Right kidney (tissue), 1 donor: ENCODE results near the gene NGF.

ENCODE experiments used
- DNase-seq: peaks from one replicate; pipeline ENCODE4 v3.0.0-alpha.2; 2016

Gene NGF

GRCh38 chr1:115280064-115280463 is 58.0 kb downstream of the NGF start:
- no peak for DNase-seq

DNA sequence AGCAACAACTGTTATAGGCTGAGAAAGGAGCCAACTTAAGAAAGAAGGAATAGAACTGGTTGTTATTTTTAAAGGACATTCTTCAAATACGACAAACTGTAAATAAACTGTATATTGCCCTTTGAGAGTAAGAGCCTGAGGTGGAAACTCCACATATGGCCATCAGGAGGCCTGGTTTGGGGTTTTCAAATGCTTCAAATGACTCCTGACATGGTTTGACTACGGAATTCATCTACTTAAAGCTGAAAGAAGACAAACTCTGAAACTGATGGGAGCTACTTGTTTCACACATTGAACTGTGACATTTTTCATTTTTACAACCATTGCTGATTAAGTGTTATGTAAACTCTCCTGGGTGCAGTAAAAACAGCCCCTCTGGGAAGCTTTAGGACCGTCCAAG is 59.8 kb downstream of the NGF start:
- DNase-seq, result no peak

GRCh38 chr1:115277276-115277675 is 60.8 kb downstream of the NGF start:
- no peak for DNase-seq

GRCh38 chr1:115275216-115275615 is 62.8 kb downstream of the NGF start:
- DNase-seq, result no peak

DNA sequence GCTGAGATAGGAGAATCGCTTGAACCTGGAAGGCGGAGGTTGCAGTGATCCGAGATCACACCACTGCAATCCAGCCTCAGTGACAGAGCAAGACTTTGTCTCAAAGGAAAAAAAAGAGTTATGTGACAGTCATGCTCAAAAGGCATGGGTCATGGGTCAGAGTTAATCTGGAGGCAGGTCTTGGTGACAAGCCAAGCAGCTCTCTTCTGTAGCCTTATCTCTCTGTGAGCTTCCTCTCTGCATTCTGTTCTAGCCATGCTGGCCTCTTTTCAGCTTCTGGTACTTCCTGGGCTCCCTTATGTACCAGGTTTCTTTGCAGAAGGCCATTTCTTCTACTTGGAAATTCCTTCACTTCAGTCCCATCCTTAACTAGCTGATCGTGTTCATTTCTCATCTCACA is 63.6 kb downstream of the NGF start:
- no peak for DNase-seq

DNA sequence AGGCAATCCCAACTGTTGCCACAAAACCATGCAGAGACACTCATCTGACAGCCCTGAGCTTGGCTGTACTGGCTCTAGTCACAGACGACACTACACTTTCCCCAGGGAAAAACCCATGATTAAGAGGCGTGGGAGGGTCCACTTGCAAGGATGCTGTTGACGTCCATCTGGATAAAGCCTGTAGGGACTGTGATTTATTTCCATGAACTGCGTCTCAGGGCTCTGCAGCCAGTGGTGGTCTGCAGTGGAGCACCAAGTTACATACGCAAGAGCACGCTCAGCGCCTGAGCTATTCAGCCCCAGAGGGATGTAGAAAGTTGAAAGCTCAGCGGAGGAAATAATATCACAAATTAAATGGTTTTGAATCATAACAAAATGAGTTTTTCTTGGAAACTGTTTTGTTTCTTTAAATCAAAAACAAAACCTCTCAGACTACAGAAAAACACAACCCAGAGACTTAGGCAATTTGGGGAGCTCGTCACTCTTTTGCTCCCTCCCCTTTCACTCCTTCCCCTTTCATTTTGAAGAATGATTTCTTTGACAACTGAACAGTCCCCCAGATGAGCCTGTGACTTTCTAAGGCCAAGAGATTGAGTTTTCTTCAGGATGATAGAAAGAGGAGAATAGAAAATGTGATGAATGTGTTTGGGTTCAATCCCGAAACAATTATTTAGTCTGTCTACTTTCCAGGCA is 71.2 kb downstream of the NGF start:
- DNase-seq, result no peak

DNA sequence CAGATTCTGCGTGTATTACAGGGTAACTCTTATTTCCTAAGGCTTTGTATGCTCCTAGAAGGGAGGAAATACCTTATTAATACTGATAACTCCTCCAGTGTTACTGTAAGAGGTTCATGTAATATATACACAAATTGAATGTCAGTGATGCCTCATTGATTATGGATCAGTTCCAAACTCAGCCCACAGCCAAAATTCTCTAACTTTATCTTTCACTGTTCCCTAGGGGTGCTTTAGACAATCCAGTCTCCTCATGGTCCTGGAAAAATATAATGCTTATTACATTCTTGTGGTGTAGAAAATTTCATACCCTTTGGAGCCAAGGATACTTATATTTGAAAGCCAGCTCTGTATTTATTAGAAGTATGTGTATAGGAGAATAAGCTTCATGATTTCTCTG is 73.0 kb downstream of the NGF start:
- no peak for DNase-seq

- no peak for DNase-seq
Observed at GRCh38 chr1:115262886-115263285, 75.2 kb downstream of the NGF start.

DNA sequence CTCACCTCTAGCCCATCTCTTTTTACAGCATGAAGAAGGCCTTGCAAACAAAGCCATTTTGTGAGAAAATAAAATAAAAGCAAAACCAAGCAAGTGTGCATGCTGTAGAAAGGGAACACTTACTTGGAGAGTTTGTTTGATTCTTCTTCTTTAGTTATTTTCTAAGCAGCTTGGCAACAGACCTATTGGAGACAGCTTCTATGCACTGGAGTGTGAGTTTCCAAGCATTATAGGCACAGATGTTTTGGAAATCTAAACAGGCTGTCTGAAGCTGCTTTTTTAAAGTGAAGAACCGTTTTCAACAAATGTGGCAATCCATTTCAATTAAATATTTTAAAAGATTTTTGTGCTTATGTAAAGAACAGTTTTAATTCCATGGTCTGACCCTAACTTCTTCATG is 76.6 kb downstream of the NGF start:
- DNase-seq, result no peak

GRCh38 chr1:115258302-115258866 is 79.7 kb downstream of the NGF start:
- no peak for DNase-seq

GRCh38 chr1:115257591-115257990 is 80.5 kb downstream of the NGF start:
- DNase-seq, result no peak

DNA sequence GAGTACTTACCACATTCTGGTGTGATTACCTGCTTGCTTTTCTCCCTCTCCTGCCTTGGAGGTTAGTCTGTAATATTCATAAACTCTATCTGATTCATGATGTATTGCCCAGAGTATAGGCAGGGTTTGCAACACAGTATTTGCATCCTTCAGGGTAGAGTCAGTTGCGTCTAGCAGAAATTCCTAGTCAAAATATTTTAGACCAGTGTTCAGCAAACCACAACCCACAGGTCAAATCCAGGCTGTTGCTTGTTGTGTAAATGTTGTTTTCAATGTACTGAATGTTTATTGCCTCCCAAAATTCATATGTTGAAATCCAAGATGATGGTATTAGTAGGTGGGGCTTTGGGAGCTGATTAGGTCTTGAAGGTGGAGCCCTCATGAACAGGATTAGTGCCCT is 82.9 kb downstream of the NGF start:
- no peak for DNase-seq

- DNase-seq, result no peak
Observed at GRCh38 chr1:115252585-115252984, 85.5 kb downstream of the NGF start.

DNA sequence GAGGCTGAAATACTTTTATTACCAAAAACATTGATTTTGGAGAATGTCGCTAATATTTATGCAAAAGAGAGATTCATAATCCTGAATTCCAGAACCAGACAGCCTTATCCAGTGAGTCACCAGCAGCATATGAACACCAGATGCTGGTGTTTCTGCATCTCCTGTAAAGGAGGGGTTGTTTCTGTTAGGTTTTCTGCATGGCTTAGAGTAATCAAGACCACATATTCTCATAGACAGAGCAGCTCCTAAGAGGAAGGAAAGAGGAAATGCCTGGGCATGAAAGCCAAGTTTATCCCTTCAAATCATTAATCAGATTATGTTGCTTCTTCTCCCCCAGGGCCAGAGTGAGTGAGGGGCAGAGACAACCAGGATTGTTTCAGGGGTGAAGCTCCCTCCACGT is 86.2 kb downstream of the NGF start:
- DNase-seq, result no peak

GRCh38 chr1:115251340-115251748 is 86.7 kb downstream of the NGF start:
- no peak for DNase-seq

DNA sequence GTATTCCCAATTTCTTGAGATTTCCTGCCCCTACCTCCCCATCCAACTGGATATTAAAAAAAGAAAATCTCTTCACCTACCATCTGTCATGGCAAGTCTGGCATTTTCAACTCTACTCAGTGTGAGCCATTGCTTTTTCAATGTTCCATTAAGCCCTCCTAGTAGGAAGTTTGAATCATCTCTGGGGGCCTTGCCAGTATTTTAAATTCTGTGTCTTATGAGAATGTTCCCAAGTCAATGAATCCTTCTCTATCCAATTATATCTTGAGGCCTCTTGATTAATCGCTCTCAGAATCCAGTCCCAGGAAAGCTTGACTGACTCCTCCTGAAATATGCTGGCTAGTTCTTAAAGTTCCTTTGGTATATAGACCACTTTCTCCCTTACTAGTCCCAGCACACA is 91.5 kb downstream of the NGF start:
- no peak for DNase-seq

- no peak for DNase-seq
Observed at GRCh38 chr1:115245227-115245626, 92.8 kb downstream of the NGF start.

- no peak for DNase-seq
Observed at GRCh38 chr1:115242543-115242942, 95.5 kb downstream of the NGF start.

DNA sequence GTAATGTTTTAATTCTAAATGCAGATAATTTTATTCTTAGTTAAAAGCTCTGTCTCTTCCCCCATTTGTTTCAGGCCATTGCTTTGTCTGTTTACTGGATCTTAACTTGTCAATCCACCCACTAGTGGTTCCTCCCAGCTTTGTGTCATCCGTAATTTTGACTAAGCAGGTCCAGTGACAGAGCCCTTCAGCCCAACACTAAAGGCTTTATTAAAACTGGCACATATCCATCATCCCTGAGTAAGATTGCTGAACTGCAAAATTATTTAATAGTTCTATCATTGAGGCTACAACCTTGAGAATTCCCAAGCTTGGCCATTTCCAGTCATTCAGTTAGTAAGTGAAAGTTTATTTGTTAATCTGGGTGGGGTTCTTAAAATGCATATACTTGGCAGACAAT is 96.7 kb downstream of the NGF start:
- DNase-seq, result no peak

DNA sequence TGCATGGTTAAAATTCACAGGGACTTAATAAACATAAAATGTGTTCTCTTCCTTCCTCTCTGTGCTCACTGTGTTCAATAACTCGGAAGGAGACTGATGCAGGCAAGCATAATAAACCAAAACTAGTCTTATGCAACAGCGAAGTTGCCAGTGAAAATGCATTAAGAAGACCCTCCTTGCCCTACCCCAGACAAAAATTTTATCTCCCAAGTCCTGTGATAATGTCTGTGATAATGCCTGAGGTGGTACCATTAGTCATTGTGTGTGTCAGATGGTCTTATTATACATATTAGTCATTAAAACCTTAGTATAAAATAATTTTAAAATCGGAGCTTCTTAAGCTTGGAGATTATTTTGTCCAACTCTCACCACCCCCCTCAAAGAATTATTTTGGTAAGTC is 97.8 kb downstream of the NGF start:
- no peak for DNase-seq

DNA sequence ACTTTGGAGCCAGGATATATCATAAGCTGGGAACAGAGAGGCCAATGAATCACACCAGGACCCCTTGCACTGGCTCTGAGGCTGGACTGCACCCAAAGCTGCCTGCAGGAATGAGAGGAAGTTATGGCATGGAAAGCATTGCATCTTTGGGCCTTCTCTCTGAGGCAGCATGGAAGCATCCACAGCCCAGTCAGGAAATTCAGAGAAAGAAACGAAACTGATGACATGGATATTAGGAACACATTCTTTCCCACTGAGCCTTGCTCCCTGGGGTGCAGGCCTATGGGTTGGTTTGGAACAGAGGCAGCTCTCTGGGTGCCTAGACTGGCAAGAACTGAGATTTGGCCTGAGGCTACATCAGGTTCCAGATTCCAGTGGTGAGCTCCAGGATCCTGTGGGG is 98.6 kb downstream of the NGF start:
- DNase-seq, result no peak

- no peak for DNase-seq
Observed at GRCh38 chr1:115239148-115239422, 99.0 kb downstream of the NGF start.

- no peak for DNase-seq
Observed at GRCh38 chr1:115238336-115239147, 99.5 kb downstream of the NGF start.

DNA sequence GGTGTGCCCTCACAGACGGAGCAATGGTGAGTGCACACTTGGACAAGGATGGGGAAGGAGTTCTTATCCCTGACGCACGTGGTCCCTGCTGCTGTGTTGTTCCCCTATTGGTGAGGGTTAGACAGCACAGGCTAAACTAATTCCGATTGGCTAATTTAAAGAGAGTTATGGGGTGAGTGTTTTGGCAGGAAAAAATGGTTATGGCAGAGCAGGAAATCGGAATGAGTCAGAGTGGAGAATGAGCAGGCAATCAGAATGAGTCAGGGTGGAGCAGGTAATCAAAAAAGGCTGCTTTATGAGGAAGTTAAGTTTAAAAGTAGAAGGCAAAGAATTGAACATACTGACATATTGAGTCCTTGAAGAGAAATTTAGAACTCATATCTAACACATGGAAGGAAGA is 100.5 kb downstream of the NGF start:
- no peak for DNase-seq
